SK-N-SH (cell line): Measurements from ENCODE around the gene MRGPRD. TPM values are rescaled to one million over a fixed set of nuclear protein-coding genes. Genes with fewer than 3 reads are reported as not detected.

Experiments used
- CTCF ChIA-PET: fragments of 300-600, 350-600 bp; formaldehyde crosslinking; extraction: SDS; loops from one replicate; lab custom pipeline; 2021; lab: Yijun Ruan, JAX
- POLR2A ChIA-PET: fragments of 350-600 bp; sonication (Branson Sonifier 250); formaldehyde crosslinking; extraction: SDS; loops from one replicate; lab custom pipeline; 2020; ENCODE audit warnings: antibody characterized with exemption, inconsistent platforms; lab: Yijun Ruan, JAX
- DNase-seq: peaks from one replicate; pipeline ENCODE4 v3.0.0; 2012
- H2AFZ ChIP-seq: fragments of 200-600 bp; sonication (generic); 2 replicates; pipeline ENCODE4 v1.8.1; 2016; ENCODE audit warnings: antibody characterized with exemption, mild to moderate bottlenecking, low read depth
- H3F3A ChIP-seq: fragments of 200-600 bp; sonication (generic); replicated peaks from 2 replicates; pipeline ENCODE3; 2016; ENCODE audit warnings: antibody characterized with exemption, mild to moderate bottlenecking; ENCODE audit not compliant: insufficient read depth
- H3K27ac ChIP-seq, 2 experiments: fragments of 200-500 bp in 1 of 2; fragments of 200-600 bp in 1 of 2; sonication (Bioruptor generic) in 1 of 2; sonication (generic), shearing (Covaris generic) in 1 of 2; 2 replicates each; pipeline versions ENCODE4 v1.5.1 to v1.6.1; 2014 to 2016; ENCODE audit warnings: low read depth in 2 of 2, inconsistent platforms in 1 of 2, low read length in 1 of 2, mild to moderate bottlenecking in 1 of 2, mixed read lengths in 1 of 2
- H3K27me3 ChIP-seq: fragments of 200-600 bp; sonication (generic), shearing (Covaris generic); 2 replicates; pipeline ENCODE4 v1.6.1; 2016; ENCODE audit warnings: mixed run types; ENCODE audit not compliant: insufficient read depth
- H3K36me3 ChIP-seq, 2 experiments: fragments of 200-500 bp in 1 of 2; fragments of 200-600 bp in 1 of 2; sonication (Bioruptor generic) in 1 of 2; sonication (generic) in 1 of 2; replicated peaks in 1 of 2; 2 replicates each; pipeline versions ENCODE3 to v1.5.1; 2014 to 2016; ENCODE audit warnings: low read length in 1 of 2, mild to moderate bottlenecking in 1 of 2; ENCODE audit not compliant: insufficient read depth in 2 of 2, control insufficient read depth in 1 of 2
- H3K4me1 ChIP-seq, 2 experiments: fragments of 200-500 bp in 1 of 2; fragments of 200-600 bp in 1 of 2; sonication (Bioruptor generic) in 1 of 2; sonication (generic), shearing (Covaris generic) in 1 of 2; 2 replicates each; pipeline versions ENCODE4 v1.5.1 to v1.6.1; 2014 to 2016; ENCODE audit warnings: low read depth in 1 of 2, low read length in 1 of 2, mixed run types in 1 of 2; ENCODE audit not compliant: insufficient read depth in 2 of 2, control insufficient read depth in 1 of 2
- H3K4me2 ChIP-seq: fragments of 200-600 bp; sonication (generic), shearing (Covaris generic); 2 replicates; pipeline ENCODE4 v1.6.1; 2017; ENCODE audit warnings: mixed run types
- H3K4me3 ChIP-seq, 2 experiments: fragments of 200-500 bp in 1 of 2; fragments of 200-600 bp in 1 of 2; sonication (Bioruptor generic) in 1 of 2; sonication (generic), shearing (Covaris generic) in 1 of 2; 2 replicates each; pipeline versions ENCODE4 v1.5.1 to v1.8.1; 2014 to 2016; ENCODE audit warnings: low read depth in 2 of 2, inconsistent platforms in 1 of 2, low read length in 1 of 2, mild to moderate bottlenecking in 1 of 2, mixed read lengths in 1 of 2, moderate library complexity in 1 of 2
- H3K79me2 ChIP-seq: fragments of 200-600 bp; sonication (generic); 2 replicates; pipeline ENCODE4 v1.8.1; 2017; ENCODE audit warnings: mild to moderate bottlenecking; ENCODE audit not compliant: insufficient read depth
- H3K9ac ChIP-seq: fragments of 200-600 bp; sonication (generic); 2 replicates; pipeline ENCODE4 v1.6.1; 2017; ENCODE audit warnings: mixed run types
- H3K9me2 ChIP-seq: fragments of 200-600 bp; sonication (generic); 2 replicates; pipeline ENCODE4 v1.6.1; 2017; ENCODE audit warnings: mixed run types
- H3K9me3 ChIP-seq: fragments of 200-600 bp; sonication (generic); 2 replicates; pipeline ENCODE4 v1.6.1; 2017; ENCODE audit warnings: mixed run types, mild to moderate bottlenecking, moderate library complexity
- H4K20me1 ChIP-seq: fragments of 200-600 bp; sonication (generic); 2 replicates; pipeline ENCODE4 v1.6.1; 2017; ENCODE audit warnings: mild to moderate bottlenecking, mixed run types; ENCODE audit not compliant: insufficient read depth
- CTCF ChIP-seq: fragments of 200-600 bp; sonication (generic); IDR thresholded peaks from 2 replicates; pipeline ENCODE4 v1.6.1; 2017; ENCODE audit warnings: antibody characterized with exemption, mild to moderate bottlenecking, moderate library complexity
- ELF1 ChIP-seq: IDR thresholded peaks from 2 replicates; pipeline ENCODE4 v1.4.0; 2012
- JUND ChIP-seq: IDR thresholded peaks from 2 replicates; pipeline ENCODE4 v1.4.0; 2012
- MAX ChIP-seq: IDR thresholded peaks from 2 replicates; pipeline ENCODE4 v1.4.0; 2012; ENCODE audit warnings: low read depth
- MEF2A ChIP-seq: IDR thresholded peaks from 2 replicates; pipeline ENCODE4 v1.4.0; 2012; ENCODE audit warnings: low read depth, borderline replicate concordance
- MXI1 ChIP-seq: IDR thresholded peaks from 2 replicates; pipeline ENCODE4 v1.6.1; 2012; ENCODE audit warnings: mild to moderate bottlenecking, low read depth, low read length, improper control_type of control experiment
- NRF1 ChIP-seq: IDR thresholded peaks from 2 replicates; pipeline ENCODE4 v1.6.1; 2012; ENCODE audit warnings: low read depth, mild to moderate bottlenecking, low read length
- RAD21 ChIP-seq: IDR thresholded peaks from 2 replicates; pipeline ENCODE4 v1.6.1; 2012; ENCODE audit warnings: mild to moderate bottlenecking, low read length
- SMC3 ChIP-seq: IDR thresholded peaks from 2 replicates; pipeline ENCODE4 v1.6.1; 2012; ENCODE audit warnings: low read depth, low read length, improper control_type of control experiment
- TAF1 ChIP-seq: IDR thresholded peaks from 2 replicates; pipeline ENCODE4 v1.6.1; 2012; ENCODE audit warnings: low read depth, mild to moderate bottlenecking, low read length, moderate library complexity, borderline replicate concordance
- TCF12 ChIP-seq: IDR thresholded peaks from 2 replicates; pipeline ENCODE4 v1.4.0; 2012
- TEAD4 ChIP-seq: IDR thresholded peaks from 2 replicates; pipeline ENCODE4 v1.4.0; 2012; ENCODE audit warnings: mild to moderate bottlenecking, borderline replicate concordance; ENCODE audit not compliant: insufficient read depth
- USF1 ChIP-seq: IDR thresholded peaks from 2 replicates; pipeline ENCODE4 v1.4.0; 2012; ENCODE audit warnings: low read depth, borderline replicate concordance
- USF2 ChIP-seq: fragments of 150-350 bp; IDR thresholded peaks from 2 replicates; pipeline ENCODE4 v1.6.1; 2017; ENCODE audit warnings: antibody characterized with exemption, low read length, low read depth, borderline replicate concordance
- YY1 ChIP-seq: IDR thresholded peaks from 2 replicates; pipeline ENCODE4 v1.4.0; 2012; ENCODE audit warnings: low read depth, mild to moderate bottlenecking
- ZBTB33 ChIP-seq: IDR thresholded peaks from 2 replicates; pipeline ENCODE4 v1.4.0; 2012; ENCODE audit warnings: low read depth, borderline replicate concordance
- WGBS: methylation state at CpG from one replicate; pipeline ENCODE4 v1.1.6; 2017; ENCODE audit warnings: low lambda C conversion rate; 5-methylcytosine and 5-hydroxymethylcytosine counted together
- polyA plus RNA-seq, 3 experiments: library from polyadenylated mRNA; depleted of rRNA; stranded (reverse); fragments of >200 nt; gene quantifications; 2 replicates each; pipeline ENCODE4 v1.2.3, GENCODE V29; 2012

MRGPRD gene
- polyA plus RNA-seq, 1 of the 3 experiments (the other 2 are of a cell fraction), result not detected

GRCh38 chr11:68963779-68964178 is 17.0 kb downstream of the MRGPRD start:
- Histone ChIP-seq H3K4me1 (peaks cover 0 to 9% of the 10 kb centered on the region in 2 experiments; a peak in 1 of 4 replicates), H3K4me2 (no peak overlapping the region), H3K27ac (no peak overlapping the region), H2AFZ (no peak overlapping the region), H3K4me3 (no peak overlapping the region), H3K27me3 (no peaks in the 10 kb centered on the region; the same call in 1 of the 2 replicates), H3F3A (no peaks in the 10 kb centered on the region), H4K20me1 (no peaks in the 10 kb centered on the region), H3K9me2 (no peaks in the 10 kb centered on the region), H3K36me3 (no peaks in the 10 kb centered on the region), H3K9me3 (no peaks in the 10 kb centered on the region), H3K9ac (no peak overlapping the region), H3K79me2 (no peaks in the 10 kb centered on the region)
- CTCF ChIA-PET, result interaction anchor here (1.3 kb wide), 1 partner anchor 81 kb away, joined by 3 read pairs; no protein-coding TSS in a partner anchor
- no peak for TF ChIP-seq MAX
- no peak for TF ChIP-seq MXI1
- no peak for TF ChIP-seq MEF2A
- TF ChIP-seq TEAD4, result no peak
- TF ChIP-seq JUND, result no peak
- TF ChIP-seq USF1, result no peak
- no peak for TF ChIP-seq TAF1
- no peak for TF ChIP-seq SMC3
- TF ChIP-seq CTCF, result no peak
- TF ChIP-seq ZBTB33, result no peak
- TF ChIP-seq YY1, result no peak
- TF ChIP-seq ELF1, result no peak
- TF ChIP-seq NRF1, result no peak
- no peak for TF ChIP-seq USF2
- TF ChIP-seq RAD21, result no peak
- no peak for TF ChIP-seq TCF12
- POLR2A ChIA-PET, result no interaction called here
- no peak for DNase-seq
- WGBS, result 73% methylated on average over 3 of the region's 3 CpGs
